ENCODE data around the gene RHO. TPM values are rescaled to one million over a fixed set of nuclear protein-coding genes. Genes with fewer than 3 reads are reported as not detected.
"Not testable (repeated sequence)": the region's sequence is repeated elsewhere in the genome, so short reads cannot be mapped to it uniquely, and the experiment has no call there.

RHO gene
- total and polyA plus RNA-seq, 4 donors: 0.06 TPM; not detected in 3

- Histone ChIP-seq H3K27me3 (ENCODE audit: control insufficient read depth, insufficient read depth, low read length) (no peaks in the 10 kb centered on the region), H3K27ac (ENCODE audit: low read depth, low read length) (no peak overlapping the region), H3K4me3 (ENCODE audit: low read depth, low read length) (no peak overlapping the region), H3K4me1 (ENCODE audit: control insufficient read depth, insufficient read depth, low read length) (peaks cover 32% of the 10 kb centered on the region), H3K9me3 (ENCODE audit: control insufficient read depth, insufficient read depth, low read length) (no peaks in the 10 kb centered on the region), H3K36me3 (ENCODE audit: control insufficient read depth, insufficient read depth, low read length) (peaks cover 31% of the 10 kb centered on the region)
- 80% methylated on average over 8 of the region's 9 CpGs for WGBS (ENCODE audit: insufficient coverage)
- DNase-seq (ENCODE audit: low read depth in 4 of 6, low spot score in 6 of 6): peak in 1 of 6 donors; percentile 16
These were observed 22.2 kb upstream of the RHO start for GRCh38 chr3:129506231-129506742.

- H3K27ac ChIP-seq (ENCODE audit: low read depth, low read length): peak overlapping the region; percentile 0
- H3K4me3 ChIP-seq (ENCODE audit: low read depth, low read length): no peak overlapping the region
- H3K9me3 ChIP-seq (ENCODE audit: control insufficient read depth, insufficient read depth, low read length): no peaks in the 10 kb centered on the region
- peak in 4 of 6 donors; percentile 32 to 84 (median 60) for DNase-seq (ENCODE audit: low read depth in 4 of 6, low spot score in 6 of 6)
- H3K4me1 ChIP-seq (ENCODE audit: control insufficient read depth, insufficient read depth, low read length): peaks cover 29% of the 10 kb centered on the region
- 48% methylated on average over 8 of the region's 9 CpGs for whole genome bisulfite sequencing (ENCODE audit: insufficient coverage)
- H3K27me3 ChIP-seq (ENCODE audit: control insufficient read depth, insufficient read depth, low read length): no peaks in the 10 kb centered on the region
- peaks cover 35% of the 10 kb centered on the region for H3K36me3 ChIP-seq (ENCODE audit: control insufficient read depth, insufficient read depth, low read length)
These were observed 21.1 kb upstream of the RHO start for GRCh38 chr3:129507181-129507831.

GRCh38 chr3:129512595-129512994 lies 15.8 kb upstream of the RHO start:
- no peaks in the 10 kb centered on the region for H3K9me3 ChIP-seq (ENCODE audit: control insufficient read depth, insufficient read depth, low read length)
- DNase-seq (ENCODE audit: low read depth in 4 of 6, low spot score in 6 of 6): no peak

GRCh38 chr3:129513705-129514104 lies 14.7 kb upstream of the RHO start:
- Histone ChIP-seq H3K27ac (ENCODE audit: low read depth, low read length) (no peak overlapping the region), H3K27me3 (ENCODE audit: control insufficient read depth, insufficient read depth, low read length) (no peaks in the 10 kb centered on the region), H3K36me3 (ENCODE audit: control insufficient read depth, insufficient read depth, low read length) (peaks cover 75% of the 10 kb centered on the region), H3K4me3 (ENCODE audit: low read depth, low read length) (no peak overlapping the region), H3K9me3 (ENCODE audit: control insufficient read depth, insufficient read depth, low read length) (no peaks in the 10 kb centered on the region), H3K4me1 (ENCODE audit: control insufficient read depth, insufficient read depth, low read length) (peaks cover 16% of the 10 kb centered on the region)
- WGBS (ENCODE audit: insufficient coverage): 91% methylated on average over 8 of the region's 8 CpGs
- DNase-seq (ENCODE audit: low read depth in 4 of 6, low spot score in 6 of 6): no peak

More at GRCh38 chr3:129512595-129512994, 15.8 kb upstream of the RHO start:
- no peak overlapping the region for H3K27ac ChIP-seq (ENCODE audit: low read depth, low read length)
- peaks cover 6% of the 10 kb centered on the region for H3K4me1 ChIP-seq (ENCODE audit: control insufficient read depth, insufficient read depth, low read length)
- peaks cover 64% of the 10 kb centered on the region for H3K36me3 ChIP-seq (ENCODE audit: control insufficient read depth, insufficient read depth, low read length)
- no peaks in the 10 kb centered on the region for H3K27me3 ChIP-seq (ENCODE audit: control insufficient read depth, insufficient read depth, low read length)
- H3K4me3 ChIP-seq (ENCODE audit: low read depth, low read length): no peak overlapping the region

GRCh38 chr3:129514110-129514509 lies 14.3 kb upstream of the RHO start:
- peaks cover 79% of the 10 kb centered on the region for H3K36me3 ChIP-seq (ENCODE audit: control insufficient read depth, insufficient read depth, low read length)
- no peak for DNase-seq (ENCODE audit: low read depth in 4 of 6, low spot score in 6 of 6)
- WGBS (ENCODE audit: insufficient coverage): 88% methylated on average over 10 of the region's 10 CpGs
- no peaks in the 10 kb centered on the region for H3K27me3 ChIP-seq (ENCODE audit: control insufficient read depth, insufficient read depth, low read length)
- peaks cover 16% of the 10 kb centered on the region for H3K4me1 ChIP-seq (ENCODE audit: control insufficient read depth, insufficient read depth, low read length)
- no peaks in the 10 kb centered on the region for H3K9me3 ChIP-seq (ENCODE audit: control insufficient read depth, insufficient read depth, low read length)
- H3K27ac ChIP-seq (ENCODE audit: low read depth, low read length): no peak overlapping the region
- no peak overlapping the region for H3K4me3 ChIP-seq (ENCODE audit: low read depth, low read length)

- Histone ChIP-seq H3K4me3 (ENCODE audit: low read depth, low read length) (no peak overlapping the region), H3K4me1 (ENCODE audit: control insufficient read depth, insufficient read depth, low read length) (peaks cover 19% of the 10 kb centered on the region), H3K36me3 (ENCODE audit: control insufficient read depth, insufficient read depth, low read length) (peaks cover 83% of the 10 kb centered on the region), H3K9me3 (ENCODE audit: control insufficient read depth, insufficient read depth, low read length) (no peaks in the 10 kb centered on the region), H3K27me3 (ENCODE audit: control insufficient read depth, insufficient read depth, low read length) (no peaks in the 10 kb centered on the region), H3K27ac (ENCODE audit: low read depth, low read length) (no peak overlapping the region)
- WGBS (ENCODE audit: insufficient coverage): over 99% methylated on average over 6 of the region's 6 CpGs
- no peak for DNase-seq (ENCODE audit: low read depth in 4 of 6, low spot score in 6 of 6)
These were observed 13.9 kb upstream of the RHO start for GRCh38 chr3:129514563-129514962.

GRCh38 chr3:129515108-129515820 lies 13.2 kb upstream of the RHO start:
- H3K27ac ChIP-seq (ENCODE audit: low read depth, low read length); H3K27me3 ChIP-seq (ENCODE audit: control insufficient read depth, insufficient read depth, low read length); H3K9me3 ChIP-seq (ENCODE audit: control insufficient read depth, insufficient read depth, low read length); DNase-seq (ENCODE audit: low read depth in 4 of 6, low spot score in 6 of 6); H3K4me3 ChIP-seq (ENCODE audit: low read depth, low read length): not testable (repeated sequence)
- Histone ChIP-seq H3K4me1 (ENCODE audit: control insufficient read depth, insufficient read depth, low read length) (peaks cover 26% of the 10 kb centered on the region), H3K36me3 (ENCODE audit: control insufficient read depth, insufficient read depth, low read length) (peaks cover 87% of the 10 kb centered on the region)
- WGBS (ENCODE audit: insufficient coverage): 87% methylated on average over 8 of the region's 25 CpGs

GRCh38 chr3:129515821-129516432 lies 12.5 kb upstream of the RHO start:
- H3K36me3 ChIP-seq (ENCODE audit: control insufficient read depth, insufficient read depth, low read length): peaks cover 84% of the 10 kb centered on the region
- WGBS (ENCODE audit: insufficient coverage): 77% methylated on average over 5 of the region's 7 CpGs
- H3K9me3 ChIP-seq (ENCODE audit: control insufficient read depth, insufficient read depth, low read length); DNase-seq (ENCODE audit: low read depth in 4 of 6, low spot score in 6 of 6); H3K4me3 ChIP-seq (ENCODE audit: low read depth, low read length); H3K27ac ChIP-seq (ENCODE audit: low read depth, low read length); H3K27me3 ChIP-seq (ENCODE audit: control insufficient read depth, insufficient read depth, low read length): not testable (repeated sequence)
- peaks cover 30% of the 10 kb centered on the region for H3K4me1 ChIP-seq (ENCODE audit: control insufficient read depth, insufficient read depth, low read length)

GRCh38 chr3:129517516-129517915 lies 10.9 kb upstream of the RHO start:
- Histone ChIP-seq H3K27ac (ENCODE audit: low read depth, low read length) (no peak overlapping the region), H3K9me3 (ENCODE audit: control insufficient read depth, insufficient read depth, low read length) (no peaks in the 10 kb centered on the region), H3K4me1 (ENCODE audit: control insufficient read depth, insufficient read depth, low read length) (peaks cover 43% of the 10 kb centered on the region), H3K4me3 (ENCODE audit: low read depth, low read length) (no peak overlapping the region), H3K27me3 (ENCODE audit: control insufficient read depth, insufficient read depth, low read length) (no peaks in the 10 kb centered on the region), H3K36me3 (ENCODE audit: control insufficient read depth, insufficient read depth, low read length) (peaks cover 78% of the 10 kb centered on the region)
- no peak for DNase-seq (ENCODE audit: low read depth in 4 of 6, low spot score in 6 of 6)
- 91% methylated on average over 7 of the region's 7 CpGs for WGBS (ENCODE audit: insufficient coverage)
